Type B pancreatic cell (in vitro differentiated cells): ENCODE data around the gene TCF7L1. TPM values are rescaled to one million over a fixed set of nuclear protein-coding genes. Genes with fewer than 3 reads are reported as not detected.
A peak's percentile ranks its signal among the peaks of the same experiment; 100 is the strongest.
"Not testable (repeated sequence)": the region's sequence is repeated elsewhere in the genome, so short reads cannot be mapped to it uniquely, and the experiment has no call there.

Experiments used
- DNase-seq: peaks from one replicate; pipeline ENCODE4 v3.0.0; 2021; ENCODE audit warnings: mixed read lengths; ENCODE audit not compliant: unreplicated experiment; ENCODE audit errors: extremely low spot score
- H3K27ac Mint-ChIP-seq: 2 replicates; pipeline ENCODE4 v1.8.0; 2021; ENCODE audit warnings: mild to moderate bottlenecking, mixed read lengths
- H3K27me3 Mint-ChIP-seq: 2 replicates; pipeline ENCODE4 v1.8.0; 2021; ENCODE audit warnings: mixed read lengths
- H3K36me3 Mint-ChIP-seq: 2 replicates; pipeline ENCODE4 v1.8.0; 2021; ENCODE audit warnings: mixed read lengths
- H3K4me1 Mint-ChIP-seq: one replicate; pipeline ENCODE4 v1.8.0; 2021; ENCODE audit warnings: mixed read lengths; ENCODE audit not compliant: unreplicated experiment
- H3K4me3 Mint-ChIP-seq: 2 replicates; pipeline ENCODE4 v1.8.0; 2021; ENCODE audit warnings: mild to moderate bottlenecking, mixed read lengths
- H3K9me3 Mint-ChIP-seq: 2 replicates; pipeline ENCODE4 v1.8.0; 2021; ENCODE audit warnings: mixed read lengths
- total RNA-seq: library from RNA; stranded (reverse); gene quantifications from 2 replicates; pipeline ENCODE4 v1.2.1, GENCODE V29; 2021; ENCODE audit warnings: low replicate concordance
- TF ChIP-seq, protein P1 (sequence below): fragments of 200-600 bp; sonication (generic); conservative IDR thresholded peaks from 2 replicates; pipeline ENCODE4 v1.5.0; 2021; ENCODE audit warnings: antibody characterized with exemption, mild to moderate bottlenecking

TCF7L1 gene
- total RNA-seq, 1 donor from 2014 or later: 32.4 TPM

- no peaks in the 10 kb centered on the region for H3K9me3 Mint-ChIP-seq
Observed at GRCh38 chr2:85309699-85310321, 176.6 kb downstream of the TCF7L1 start.

GRCh38 chr2:85310330-85310729 lies 177.1 kb downstream of the TCF7L1 start:
- Mint-ChIP-seq H3K36me3 (peaks cover 12% of the 10 kb centered on the region), H3K9me3 (no peaks in the 10 kb centered on the region), H3K27ac (no peak overlapping the region), H3K4me1 (peaks cover 9% of the 10 kb centered on the region), H3K4me3 (no peak overlapping the region), H3K27me3 (no peaks in the 10 kb centered on the region)
- no peak for DNase-seq
- TF ChIP-seq, protein P1, sequence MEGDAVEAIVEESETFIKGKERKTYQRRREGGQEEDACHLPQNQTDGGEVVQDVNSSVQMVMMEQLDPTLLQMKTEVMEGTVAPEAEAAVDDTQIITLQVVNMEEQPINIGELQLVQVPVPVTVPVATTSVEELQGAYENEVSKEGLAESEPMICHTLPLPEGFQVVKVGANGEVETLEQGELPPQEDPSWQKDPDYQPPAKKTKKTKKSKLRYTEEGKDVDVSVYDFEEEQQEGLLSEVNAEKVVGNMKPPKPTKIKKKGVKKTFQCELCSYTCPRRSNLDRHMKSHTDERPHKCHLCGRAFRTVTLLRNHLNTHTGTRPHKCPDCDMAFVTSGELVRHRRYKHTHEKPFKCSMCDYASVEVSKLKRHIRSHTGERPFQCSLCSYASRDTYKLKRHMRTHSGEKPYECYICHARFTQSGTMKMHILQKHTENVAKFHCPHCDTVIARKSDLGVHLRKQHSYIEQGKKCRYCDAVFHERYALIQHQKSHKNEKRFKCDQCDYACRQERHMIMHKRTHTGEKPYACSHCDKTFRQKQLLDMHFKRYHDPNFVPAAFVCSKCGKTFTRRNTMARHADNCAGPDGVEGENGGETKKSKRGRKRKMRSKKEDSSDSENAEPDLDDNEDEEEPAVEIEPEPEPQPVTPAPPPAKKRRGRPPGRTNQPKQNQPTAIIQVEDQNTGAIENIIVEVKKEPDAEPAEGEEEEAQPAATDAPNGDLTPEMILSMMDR: no peak

More at GRCh38 chr2:85309699-85310321, 176.6 kb downstream of the TCF7L1 start:
- Mint-ChIP-seq H3K4me1 (peaks cover 9% of the 10 kb centered on the region), H3K27ac (no peak overlapping the region), H3K4me3 (no peak overlapping the region), H3K27me3 (no peaks in the 10 kb centered on the region), H3K36me3 (peaks cover 12% of the 10 kb centered on the region)
- TF ChIP-seq, protein P1: no peak
- DNase-seq: no peak

DNA sequence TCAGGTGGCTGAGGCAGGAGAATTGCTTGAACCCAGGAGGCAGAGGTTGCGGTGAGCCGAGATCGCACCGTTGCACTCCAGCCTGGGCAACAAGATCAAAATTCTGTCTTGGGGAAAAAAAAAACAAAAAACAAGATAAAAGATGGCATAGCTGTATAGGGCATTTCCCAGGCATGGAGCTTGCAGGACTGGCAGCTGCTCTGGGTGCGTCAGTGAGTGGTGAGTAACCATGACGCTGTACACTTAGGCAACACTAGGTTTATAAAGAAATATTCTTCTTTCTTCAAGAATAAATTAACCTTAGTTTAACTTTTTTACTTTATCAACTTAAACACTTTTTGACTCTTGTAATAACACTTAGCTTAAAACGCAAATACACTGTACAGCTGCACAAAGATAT lies 179.2 kb downstream of the TCF7L1 start:
- TF ChIP-seq, protein P1: no peak
- Mint-ChIP-seq H3K27me3 (no peaks in the 10 kb centered on the region), H3K27ac (no peak overlapping the region), H3K4me3 (no peak overlapping the region), H3K36me3 (peaks cover 18% of the 10 kb centered on the region), H3K9me3 (no peaks in the 10 kb centered on the region), H3K4me1 (peaks cover 9% of the 10 kb centered on the region)
- no peak for DNase-seq

DNA sequence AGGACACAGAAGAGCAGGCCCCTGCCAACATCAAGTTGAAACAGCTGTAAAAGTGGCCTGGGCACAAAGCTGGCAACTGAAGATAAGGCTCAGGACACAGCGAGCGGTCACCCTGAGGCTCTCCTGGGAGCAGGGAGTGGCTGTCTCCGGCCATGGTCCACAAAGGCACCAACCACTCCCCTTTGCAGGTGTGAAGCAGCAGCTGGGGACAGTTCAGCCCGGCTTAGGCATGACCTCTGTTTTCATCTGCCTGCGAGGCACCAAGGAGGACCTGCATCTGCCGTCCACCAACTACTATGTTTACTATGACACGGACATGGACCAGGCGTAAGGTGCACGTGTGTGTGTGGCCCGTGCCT lies 181.7 kb downstream of the TCF7L1 start:
- Mint-ChIP-seq H3K27me3 (no peaks in the 10 kb centered on the region), H3K4me1 (peaks cover 17% of the 10 kb centered on the region), H3K36me3 (peaks cover 25% of the 10 kb centered on the region), H3K27ac (no peak overlapping the region), H3K4me3 (no peak overlapping the region), H3K9me3 (no peaks in the 10 kb centered on the region)
- TF ChIP-seq, protein P1: no peak
- no peak for DNase-seq

- H3K4me1 Mint-ChIP-seq: peaks cover 13% of the 10 kb centered on the region
- not testable (repeated sequence) for H3K27ac Mint-ChIP-seq, H3K4me3 Mint-ChIP-seq
Observed at GRCh38 chr2:85315921-85316320, 182.7 kb downstream of the TCF7L1 start.

GRCh38 chr2:85318222-85319074 lies 185.3 kb downstream of the TCF7L1 start:
- TF ChIP-seq, protein P1: no peak
- Mint-ChIP-seq H3K27me3 (no peaks in the 10 kb centered on the region), H3K4me3 (no peak overlapping the region), H3K9me3 (no peaks in the 10 kb centered on the region), H3K27ac (peak overlapping the region; percentile 40), H3K4me1 (peaks cover 13% of the 10 kb centered on the region), H3K36me3 (peaks cover 47% of the 10 kb centered on the region)
- no peak for DNase-seq

More at GRCh38 chr2:85315921-85316320, 182.7 kb downstream of the TCF7L1 start:
- H3K9me3 Mint-ChIP-seq, H3K27me3 Mint-ChIP-seq, DNase-seq: not testable (repeated sequence)
- peaks cover 32% of the 10 kb centered on the region for H3K36me3 Mint-ChIP-seq
